Esophagus mucosa (tissue), 1 donor: ENCODE data around the gene ATF7. TPM values are rescaled to one million over a fixed set of nuclear protein-coding genes. Genes with fewer than 3 reads are reported as not detected.
"Not testable (repeated sequence)": the region's sequence is repeated elsewhere in the genome, so short reads cannot be mapped to it uniquely, and the experiment has no call there.

Experiments used
- ATAC-seq: fragments of 200-7000 bp; cut with Tn5 transposase; one replicate; pipeline ENCODE4 v1.9.1; 2020
- total RNA-seq: library from RNA; stranded (reverse); gene quantifications from one replicate; pipeline ENCODE4 v1.2.4, GENCODE V29; 2023
- donor health status: DM: yes; HTN: yes; CAD: no.

ATF7 gene
- total RNA-seq, 1 donor from 2014 or later = 29.7 TPM

DNA sequence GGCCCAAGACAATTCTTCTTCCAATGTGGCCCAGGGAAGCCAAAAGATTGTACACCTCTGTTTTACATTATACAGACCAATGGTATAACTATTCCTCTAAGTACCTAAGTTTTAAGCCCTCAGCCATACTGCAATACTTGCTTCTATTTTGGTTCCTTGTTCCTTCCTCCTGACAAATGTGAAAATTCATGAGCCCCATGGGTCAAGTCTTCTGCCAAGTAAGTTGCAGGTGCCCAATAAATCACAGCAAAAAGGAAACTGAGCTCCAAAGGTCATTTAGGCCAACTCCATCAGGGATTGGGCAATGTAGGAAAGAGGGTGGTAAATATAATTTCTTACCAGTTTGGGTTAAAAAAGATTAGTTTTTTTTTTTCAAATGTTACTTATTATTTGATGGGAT, 61.2 kb downstream of the ATF7 start:
- no peak for ATAC-seq

DNA sequence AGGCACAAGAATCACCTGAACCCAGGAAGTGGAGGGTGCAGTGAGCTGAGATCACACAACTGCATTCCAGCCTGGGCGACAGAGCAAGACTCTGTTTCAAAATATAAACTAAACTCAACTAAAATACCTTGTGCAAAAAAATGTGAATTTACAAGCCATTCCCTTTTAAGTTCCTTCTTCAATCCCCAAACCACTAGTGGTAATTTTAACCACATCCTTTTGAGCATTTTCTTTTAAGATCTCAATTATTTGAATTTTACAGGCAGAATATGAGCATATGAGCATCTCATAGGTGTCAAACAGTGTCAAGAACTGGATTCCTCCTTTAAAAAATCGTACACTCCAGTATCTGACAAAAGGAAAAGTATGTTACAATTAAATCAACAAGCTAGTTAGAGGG, 61.9 kb downstream of the ATF7 start:
- ATAC-seq = no peak

DNA sequence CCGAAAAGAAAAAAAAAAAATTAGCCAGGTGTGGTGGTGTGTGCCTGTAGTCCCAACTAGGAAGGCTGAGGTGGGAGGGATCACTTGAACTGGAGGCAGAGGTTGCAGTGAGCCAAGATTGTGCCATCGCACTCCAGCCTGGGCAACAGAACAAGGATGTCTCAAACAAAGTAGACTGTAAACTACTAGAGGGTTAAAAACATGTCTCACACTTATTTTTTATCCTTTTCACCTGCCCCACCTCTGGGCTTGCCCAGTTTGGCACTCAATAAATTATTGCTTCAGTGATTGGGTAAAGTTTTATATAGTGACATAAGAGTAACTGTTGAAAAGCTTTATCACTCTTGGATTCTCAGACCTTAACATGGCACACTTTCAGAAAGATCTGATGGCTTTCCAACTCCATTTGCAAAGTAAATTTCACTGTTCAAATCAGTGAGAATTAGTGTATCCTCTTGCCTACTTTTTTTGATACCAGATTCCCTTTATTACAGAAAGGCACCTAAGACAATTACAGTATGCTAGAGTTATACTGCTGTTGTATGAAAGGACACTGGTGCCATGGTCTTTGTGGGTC, 62.6 kb downstream of the ATF7 start:
- peak; percentile 43 for ATAC-seq

DNA sequence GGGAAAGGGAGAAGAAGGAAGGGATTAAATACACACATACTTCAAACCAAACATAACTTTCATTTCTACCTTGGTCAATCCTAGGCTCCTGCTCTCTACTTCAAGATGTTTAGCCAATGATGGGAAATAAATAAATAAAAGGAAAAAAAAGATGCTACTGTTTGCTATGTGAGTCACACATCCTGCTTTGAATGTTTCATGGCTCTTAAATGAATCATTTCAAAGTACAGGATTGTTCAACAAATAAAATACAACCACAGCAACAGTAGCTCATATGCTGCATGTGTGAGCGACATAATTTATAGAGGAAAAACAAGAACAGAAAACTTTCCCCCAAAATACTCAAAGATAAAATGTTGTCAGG, 64.6 kb downstream of the ATF7 start:
- peak; percentile 79 for ATAC-seq

DNA sequence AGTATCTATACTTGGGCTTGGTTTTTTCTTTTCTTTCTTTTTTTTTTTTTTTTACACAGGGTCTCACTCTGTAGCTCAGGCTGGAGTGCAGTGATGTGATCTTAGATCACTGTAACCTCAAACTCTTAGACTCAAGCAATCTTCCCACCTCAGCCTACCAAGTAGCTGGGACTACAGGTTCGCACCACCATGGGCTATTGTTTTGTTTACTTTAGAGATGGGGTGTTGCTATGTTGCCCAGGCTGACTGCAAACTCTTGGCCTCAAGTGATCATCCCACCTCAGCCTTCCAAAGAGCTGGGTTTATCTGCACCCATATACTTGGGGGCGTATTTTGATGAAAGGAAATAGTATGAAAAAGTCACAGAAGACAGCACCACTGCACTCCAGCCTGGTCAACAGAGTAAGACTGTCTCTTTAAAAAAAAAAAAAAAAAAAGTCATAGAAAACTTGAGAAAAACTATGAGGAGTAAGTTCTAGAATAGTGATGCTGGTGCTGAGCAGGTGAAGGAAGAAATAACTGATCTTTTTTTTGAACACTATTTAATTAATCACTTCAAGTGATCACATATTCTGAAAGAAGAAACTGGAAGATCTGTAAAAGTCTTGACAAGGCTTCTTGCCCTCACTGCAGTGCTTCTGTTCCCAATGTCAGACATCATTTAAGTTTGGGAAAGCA, 65.1 kb downstream of the ATF7 start:
- no peak for ATAC-seq

DNA sequence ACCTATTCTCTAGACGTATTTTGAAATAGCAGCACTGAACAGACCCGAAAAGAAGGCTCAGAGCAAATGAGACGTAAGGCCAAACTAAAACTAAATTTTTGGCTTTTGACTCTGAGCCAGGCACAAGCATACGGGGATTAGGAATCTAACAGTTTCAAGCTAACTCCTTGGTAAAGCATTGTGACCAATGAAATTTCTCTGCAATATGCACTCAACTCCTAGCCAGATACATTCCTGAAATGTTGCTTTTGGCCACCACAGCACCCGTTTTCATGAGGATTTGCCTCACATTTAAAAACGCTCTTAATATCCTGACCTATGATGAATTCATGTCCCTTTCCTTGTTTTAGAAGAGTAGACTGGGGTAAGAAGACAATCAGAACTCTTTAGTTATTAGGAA, 65.8 kb downstream of the ATF7 start:
- no peak for ATAC-seq

DNA sequence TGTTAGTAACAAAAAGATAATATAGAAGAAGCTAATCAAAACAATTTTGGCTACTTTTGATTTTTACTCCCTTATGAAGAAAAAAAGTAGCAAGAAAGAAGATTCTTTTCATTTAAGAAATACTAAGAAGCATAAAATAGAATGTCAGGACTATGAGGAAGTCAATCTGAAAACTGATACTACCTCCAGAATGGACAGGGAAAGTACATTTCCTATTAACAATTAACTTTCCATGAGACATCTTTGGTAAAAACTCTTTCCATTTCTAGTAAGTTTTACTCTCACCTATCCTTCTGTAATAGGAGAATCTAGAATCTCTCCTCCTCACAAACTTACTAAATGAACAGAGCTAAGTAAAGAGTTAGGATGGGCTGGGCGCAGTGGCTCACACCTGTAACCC, 67.6 kb downstream of the ATF7 start:
- no peak for ATAC-seq

DNA sequence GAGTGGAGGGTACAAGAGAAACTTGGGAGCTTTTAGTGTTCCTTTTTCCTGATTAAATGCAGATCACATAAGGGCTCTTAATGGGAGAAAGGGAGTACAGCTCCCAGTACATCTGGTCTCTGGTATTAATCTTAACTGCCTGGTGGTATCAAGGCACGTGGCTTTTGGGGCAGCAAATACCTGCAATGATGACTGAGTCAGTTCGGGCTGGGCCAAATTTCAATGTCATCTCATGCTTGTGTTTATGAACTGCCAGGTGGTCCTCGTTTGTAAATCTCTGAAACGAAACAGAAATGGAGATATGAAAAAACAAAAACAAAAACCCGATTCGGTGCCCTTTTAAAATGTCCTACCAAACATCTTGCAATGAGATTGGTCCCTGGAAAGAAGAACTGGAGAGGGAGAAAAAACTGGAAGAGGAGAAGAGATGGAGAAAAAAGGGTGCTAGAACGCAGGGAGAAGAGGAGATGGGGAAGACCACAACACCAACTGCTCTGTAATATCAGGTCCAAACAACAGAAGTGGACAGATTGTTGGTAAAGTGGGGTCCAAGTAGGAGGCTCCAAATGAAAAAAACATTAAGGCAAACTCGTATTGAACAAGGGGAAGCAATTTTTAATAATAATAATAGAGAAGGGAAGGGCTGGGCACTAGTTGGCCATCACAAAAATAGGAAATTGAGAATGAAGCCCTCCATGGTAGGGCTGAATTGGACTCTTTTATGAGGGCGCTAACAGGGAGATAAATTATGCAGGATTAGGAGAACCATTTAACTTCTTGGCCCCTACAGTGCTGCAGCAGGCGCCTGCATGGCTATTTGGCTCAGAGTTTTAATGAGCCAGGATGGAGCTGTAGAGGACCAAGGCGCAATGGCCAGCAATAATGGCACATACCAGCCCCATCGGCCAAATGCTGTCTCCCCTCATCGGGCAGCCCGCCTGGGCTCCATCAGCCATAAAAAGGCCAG, 73.5 kb downstream of the ATF7 start:
- no peak for ATAC-seq

DNA sequence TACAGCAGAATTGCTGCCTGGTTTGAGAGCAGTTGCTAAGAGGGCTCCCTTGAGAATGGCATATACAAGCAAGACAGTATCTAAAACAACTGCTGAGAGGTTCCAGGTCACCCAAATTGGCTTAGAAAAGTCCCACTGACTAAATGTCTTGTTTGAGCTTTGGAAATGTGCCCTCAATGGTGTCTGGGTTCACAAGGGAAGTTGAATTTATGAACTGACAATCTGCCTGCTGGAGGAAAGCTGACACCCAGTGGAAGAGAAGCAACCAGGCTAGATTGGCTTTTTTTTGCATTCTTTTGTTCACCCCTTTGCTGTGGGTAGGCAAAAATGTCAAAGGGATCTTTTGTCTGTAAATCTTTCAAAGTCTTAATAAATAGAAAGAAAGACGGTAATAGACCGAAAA, 74.3 kb downstream of the ATF7 start:
- no peak for ATAC-seq

DNA sequence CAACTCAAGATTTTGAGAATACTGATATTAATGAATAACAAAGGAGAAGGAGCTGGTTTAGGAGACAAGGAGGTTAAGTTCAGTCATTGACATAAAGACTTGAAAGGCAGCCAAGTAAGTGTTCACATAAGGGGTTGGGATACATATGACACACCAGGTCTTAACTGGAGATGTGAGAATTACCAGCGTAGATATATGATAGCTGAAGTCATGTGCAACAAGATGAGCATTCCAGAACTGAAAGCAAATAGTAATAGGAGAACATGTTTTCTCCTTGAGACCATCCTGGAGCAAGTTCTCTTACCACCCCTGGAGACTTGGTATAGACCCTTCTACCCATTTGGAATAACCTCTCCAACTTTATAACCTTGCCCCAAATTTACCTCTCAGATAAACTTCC, 75.6 kb downstream of the ATF7 start:
- ATAC-seq = peak; percentile 77

DNA sequence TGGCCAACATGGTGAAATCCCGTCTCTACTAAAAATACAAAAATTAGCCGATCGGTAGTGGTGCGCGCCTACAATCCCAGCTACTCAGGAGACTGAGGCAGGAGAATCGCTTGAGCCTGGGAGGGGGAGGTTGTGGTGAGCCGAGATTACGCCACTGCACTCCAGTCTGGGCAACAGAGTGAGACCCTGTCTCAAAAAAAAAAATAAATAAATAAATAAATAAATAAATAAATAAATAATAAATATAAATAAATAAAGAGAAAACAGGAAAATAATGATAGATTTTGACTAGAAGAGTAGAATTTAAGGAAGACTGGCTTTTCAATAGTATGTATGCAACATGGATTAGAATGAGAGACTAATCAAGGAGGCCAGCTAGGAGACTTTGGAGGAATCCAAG, 76.1 kb downstream of the ATF7 start:
- not testable (repeated sequence) for ATAC-seq

DNA sequence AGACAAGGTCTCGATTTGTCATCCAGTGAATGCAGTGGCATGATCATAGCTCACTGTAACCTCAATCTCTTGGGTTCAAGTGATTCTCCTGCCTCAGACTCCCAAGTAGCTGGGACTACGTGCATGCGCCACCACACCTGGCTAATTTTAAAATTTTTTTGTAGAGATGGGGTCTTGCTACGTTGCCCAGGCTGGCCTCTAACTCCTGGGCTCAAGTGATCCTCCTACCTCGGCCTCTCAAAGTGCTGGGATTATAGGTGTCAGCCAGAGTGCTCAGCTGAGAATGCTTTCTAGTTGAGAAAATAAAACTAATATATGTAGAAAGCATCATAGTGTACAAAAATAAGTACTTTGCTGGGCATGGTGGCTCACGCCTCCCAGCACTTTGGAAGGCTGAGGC, 77.8 kb downstream of the ATF7 start:
- ATAC-seq = not testable (repeated sequence)

DNA sequence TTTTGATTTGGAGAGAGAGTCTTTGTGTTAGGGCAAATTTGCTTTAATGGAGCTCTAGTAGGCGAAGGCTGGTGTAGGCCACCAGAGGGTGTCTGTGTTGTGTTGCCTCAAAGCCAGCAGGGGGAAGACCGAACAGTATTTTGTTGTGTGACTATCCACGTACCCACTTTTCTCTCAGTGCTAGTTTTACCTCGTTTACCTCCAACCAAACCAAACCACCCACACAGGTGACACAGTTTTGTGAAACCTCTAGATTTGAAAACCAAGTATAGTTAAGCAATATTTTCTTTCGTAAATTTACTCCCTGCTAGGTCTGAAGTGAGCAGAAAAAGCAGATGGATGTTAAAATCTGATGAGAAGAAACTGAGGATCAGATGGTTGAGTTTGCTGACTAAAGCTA, 82.6 kb downstream of the ATF7 start:
- peak; percentile 85 for ATAC-seq

DNA sequence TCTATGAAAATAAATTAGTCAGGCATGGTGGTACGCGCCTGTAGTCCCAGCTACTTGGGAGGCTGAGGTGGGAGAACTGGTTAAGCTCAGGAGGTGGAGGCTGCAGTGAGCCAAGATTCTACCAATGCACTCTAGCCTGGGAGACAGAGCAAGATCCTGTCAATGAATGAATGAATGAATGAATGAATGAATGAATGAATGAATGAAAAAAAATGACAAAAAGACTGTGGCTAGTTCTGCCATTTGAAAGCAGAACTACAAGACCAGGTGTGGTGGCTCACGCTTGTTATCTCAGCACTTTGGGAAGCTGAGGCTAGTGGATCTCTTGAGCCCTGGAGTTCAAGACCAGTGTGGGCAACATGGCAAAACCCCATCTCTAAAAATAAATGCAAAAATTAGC, 86.7 kb downstream of the ATF7 start:
- no peak for ATAC-seq

DNA sequence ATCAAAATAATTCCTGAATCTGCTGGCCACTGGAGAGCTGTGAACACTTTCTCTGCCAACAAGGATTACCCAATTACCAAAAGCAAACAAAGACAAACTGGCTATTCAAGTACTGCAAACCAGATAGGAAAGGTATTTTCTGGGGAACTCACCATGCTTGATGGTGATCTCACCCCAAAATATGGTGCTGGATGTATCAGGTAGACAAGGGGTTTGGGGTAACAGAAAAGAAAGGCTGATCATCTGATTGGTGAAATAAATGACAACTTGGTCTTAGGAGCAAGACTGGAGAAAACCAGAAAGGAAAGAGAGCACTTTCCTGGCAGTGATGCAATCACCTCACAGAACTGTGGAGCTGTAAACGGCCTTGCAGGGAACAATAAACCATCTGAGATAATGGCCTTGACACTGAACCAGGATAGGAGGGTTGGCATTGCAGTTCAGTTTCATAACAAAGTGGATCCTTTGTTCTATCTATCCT, 87.9 kb downstream of the ATF7 start:
- peak; percentile 76 for ATAC-seq

DNA sequence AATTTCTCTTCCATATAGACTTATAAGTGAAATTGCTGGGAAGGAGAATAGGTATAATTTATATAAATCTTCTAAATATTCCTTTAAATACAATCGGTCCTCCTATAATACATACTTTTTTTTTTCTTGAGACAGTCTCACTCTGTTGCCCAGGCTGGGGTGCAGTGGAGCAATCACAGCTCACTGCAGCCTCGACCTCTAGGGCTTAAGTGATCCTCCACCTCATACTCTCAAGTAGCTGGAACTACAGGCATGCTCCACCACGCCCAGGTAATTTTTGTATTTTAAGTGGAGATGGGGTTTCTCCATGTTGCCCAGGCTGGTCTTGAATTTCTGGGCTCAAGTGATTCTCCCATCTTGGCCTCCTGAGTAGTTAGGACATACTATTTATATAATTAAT, 89.2 kb downstream of the ATF7 start:
- ATAC-seq = no peak

DNA sequence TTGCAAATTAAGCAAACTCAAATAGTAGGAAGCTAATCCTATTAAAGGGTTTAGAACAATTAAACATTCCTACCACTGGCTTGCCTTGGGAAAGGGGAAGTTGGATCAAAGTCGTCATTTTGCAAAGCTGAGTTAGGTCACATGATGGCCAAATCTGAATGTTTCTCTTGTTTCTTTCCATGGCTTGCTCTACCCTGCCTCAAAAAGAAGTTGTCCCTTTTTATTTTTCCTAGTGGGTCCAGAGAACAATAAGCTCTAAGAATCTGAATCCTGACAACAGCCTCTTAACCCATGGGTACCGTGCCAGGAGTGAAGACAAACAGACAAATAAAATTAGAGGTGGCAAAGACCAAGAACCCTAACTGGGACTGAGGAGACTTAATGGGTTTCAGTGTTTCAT, 92.7 kb downstream of the ATF7 start:
- no peak for ATAC-seq

DNA sequence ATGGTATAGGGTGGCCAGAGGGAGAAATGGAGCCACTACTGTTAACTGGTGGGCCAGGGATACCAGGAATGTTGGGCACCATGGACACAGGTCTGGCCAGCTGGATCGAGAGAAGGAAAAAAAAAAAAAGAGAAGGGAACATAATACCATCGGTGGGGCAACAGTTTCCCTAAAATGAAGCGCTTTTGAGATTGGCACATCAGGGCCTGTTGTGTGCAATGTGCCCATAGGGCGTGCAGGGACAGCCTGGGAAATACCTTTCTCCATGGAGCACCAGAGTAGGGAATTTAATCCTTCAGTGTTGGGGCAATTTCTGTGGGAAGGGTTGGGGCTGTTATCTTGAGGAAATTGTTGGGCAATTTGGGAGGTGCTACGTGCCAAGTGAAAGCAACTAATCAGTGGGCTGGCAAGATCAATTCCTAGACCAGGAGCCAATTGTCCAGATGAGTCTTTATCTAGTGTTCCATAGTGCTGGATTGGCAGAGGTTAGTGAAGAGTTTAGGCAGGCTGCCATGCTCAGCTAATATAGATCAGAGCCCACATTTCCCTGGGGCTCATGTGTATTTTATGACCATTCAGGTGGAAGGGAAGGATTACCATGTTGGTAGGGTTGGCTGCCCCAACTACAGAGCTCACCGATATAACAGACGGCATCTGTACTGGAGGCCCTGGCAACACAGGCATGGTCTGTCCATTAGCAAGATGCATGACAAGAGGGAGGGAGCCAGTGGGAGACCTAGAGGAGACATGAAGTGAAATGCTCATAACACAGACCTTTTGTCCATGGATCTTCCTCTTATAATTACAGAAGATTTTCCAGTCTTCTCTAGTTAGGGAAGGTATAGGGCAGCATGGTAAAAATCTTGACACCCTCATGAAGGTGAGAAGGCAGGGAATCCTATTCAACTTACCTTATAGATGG, 93.4 kb downstream of the ATF7 start:
- ATAC-seq = peak; percentile 34

DNA sequence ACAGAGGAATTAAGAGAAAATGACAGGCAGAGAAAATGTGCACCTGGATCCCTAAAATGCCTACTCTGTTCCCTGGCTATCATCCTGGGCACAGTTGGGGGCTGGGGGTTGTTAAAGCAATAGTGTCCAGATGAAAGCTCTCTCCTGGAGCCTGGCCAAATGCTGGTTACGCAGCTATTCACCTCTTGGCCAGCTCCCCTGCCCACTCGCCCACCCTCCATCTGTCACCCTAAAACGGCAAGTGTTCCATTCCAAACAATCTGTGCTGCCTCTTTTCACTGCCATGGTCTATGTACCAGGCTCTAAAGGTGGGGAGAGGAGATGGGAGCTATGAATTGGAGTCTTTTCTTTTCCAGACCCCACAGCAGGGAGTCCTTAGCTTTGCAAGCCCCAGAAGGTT, 94.2 kb downstream of the ATF7 start:
- peak; percentile 21 for ATAC-seq

DNA sequence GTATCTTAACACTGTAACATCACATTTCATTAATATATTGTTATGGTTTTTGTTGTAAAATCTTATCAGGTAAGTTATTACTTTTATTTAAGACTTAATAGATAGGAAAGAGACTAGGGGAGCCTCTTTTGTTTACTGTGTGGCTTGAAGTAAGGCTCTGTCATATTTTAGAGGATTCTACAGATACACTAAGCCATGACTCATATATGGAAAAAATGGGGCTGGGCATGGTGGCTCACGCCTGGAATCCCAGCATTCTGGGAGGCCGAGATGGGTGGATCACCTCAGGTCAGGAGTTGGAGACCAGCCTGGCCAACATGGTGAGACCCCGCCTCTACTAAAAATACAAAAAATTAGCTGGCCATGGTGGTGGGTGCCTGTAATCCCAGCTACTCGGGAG, 95.3 kb downstream of the ATF7 start:
- peak; percentile 33 for ATAC-seq

DNA sequence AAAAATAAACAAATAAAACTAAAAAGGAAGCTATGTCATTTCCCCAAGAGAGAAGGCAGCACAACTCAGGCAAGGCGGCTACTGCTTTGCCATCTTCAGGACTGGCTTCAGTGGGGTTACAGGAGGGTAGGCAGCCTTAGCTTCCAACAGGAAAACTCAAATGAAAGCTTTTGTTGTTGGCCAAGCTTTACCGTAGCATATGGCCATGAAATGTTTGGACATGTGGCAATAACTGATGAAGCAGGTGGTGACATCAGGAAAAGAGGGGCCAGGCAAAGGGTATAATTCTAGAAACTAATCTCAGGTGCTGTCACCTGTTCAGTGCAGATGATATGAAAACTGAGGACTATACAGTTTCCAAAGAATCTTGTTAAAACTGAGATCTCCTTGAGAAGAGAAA, 96.1 kb downstream of the ATF7 start:
- ATAC-seq = no peak

DNA sequence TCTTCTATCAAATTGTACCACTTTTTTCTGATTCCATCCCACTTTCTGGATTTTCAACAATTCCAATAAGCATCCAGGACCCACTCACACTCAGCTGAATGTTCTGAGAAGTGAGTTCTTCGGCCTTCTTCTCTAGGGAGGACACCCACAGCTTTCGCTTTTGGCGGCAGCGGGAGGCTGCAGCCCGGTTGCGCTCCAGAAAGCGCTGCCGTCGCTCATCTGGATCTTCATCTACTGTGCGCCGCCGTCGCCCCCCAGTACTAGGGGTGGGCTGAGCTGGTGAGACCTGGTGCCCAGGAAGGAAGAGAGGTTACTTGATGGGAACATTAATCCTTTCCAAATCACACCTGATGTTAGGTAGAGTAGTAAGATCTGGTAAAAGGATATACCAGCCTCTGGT, 101.7 kb downstream of the ATF7 start:
- ATAC-seq = no peak

DNA sequence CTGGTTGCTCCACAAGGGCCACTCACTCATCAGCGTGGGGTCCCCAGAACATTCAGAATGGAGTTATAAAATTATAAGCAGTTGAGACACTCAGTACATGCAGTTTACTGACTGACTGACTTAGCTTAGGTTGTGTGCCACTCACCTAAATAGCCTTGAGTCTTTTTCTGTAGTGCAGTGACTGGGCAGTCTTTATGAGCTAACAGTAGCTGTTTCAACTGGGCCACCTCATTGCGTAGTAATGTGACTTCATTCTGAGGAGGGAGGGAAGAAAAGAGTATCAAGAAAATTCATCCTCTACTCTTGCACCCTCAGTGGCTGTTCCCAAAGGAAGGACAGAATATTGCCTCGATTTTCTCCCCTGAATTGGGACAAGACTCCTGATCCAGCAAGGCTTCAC, 103.1 kb downstream of the ATF7 start:
- ATAC-seq = no peak
